NOMO-1 (cell line): ENCODE measurements around the gene ANKMY1.
"Not testable (repeated sequence)": the region's sequence is repeated elsewhere in the genome, so short reads cannot be mapped to it uniquely, and the experiment has no call there.

Experiments
- DNase-seq, 2 experiments: peaks; one replicate each; lab custom pipeline; 2025; ENCODE audit not compliant: unreplicated experiment in 2 of 2; lab: John Stamatoyannopoulos, UW

ANKMY1 gene

GRCh38 chr2:240569998-240570530, 12.3 kb upstream of the ANKMY1 start:
- DNase-seq, result no peak

DNA sequence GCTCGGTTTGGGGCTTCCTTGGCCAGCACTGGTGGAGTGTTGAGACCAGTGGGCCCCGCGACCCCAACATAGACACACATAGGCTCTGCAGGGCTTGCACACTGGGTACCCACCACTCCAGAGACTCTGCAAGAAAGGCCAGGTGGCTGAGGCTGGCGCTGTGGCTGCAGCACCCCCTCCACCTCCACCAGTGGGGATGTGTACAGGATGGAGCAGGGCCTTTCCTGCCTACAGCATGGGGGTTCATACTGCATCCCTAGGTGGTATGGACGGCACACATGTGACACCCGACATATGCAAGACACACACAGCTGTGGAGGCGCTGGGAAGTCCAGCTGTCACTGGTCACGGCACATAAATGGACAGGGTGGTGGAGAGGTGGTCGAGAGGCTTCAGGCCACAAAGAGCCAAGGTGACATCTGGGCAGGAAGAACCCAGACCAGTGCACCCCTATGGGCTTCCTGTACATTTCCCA, 11.8 kb upstream of the ANKMY1 start:
- no peak for DNase-seq

DNA sequence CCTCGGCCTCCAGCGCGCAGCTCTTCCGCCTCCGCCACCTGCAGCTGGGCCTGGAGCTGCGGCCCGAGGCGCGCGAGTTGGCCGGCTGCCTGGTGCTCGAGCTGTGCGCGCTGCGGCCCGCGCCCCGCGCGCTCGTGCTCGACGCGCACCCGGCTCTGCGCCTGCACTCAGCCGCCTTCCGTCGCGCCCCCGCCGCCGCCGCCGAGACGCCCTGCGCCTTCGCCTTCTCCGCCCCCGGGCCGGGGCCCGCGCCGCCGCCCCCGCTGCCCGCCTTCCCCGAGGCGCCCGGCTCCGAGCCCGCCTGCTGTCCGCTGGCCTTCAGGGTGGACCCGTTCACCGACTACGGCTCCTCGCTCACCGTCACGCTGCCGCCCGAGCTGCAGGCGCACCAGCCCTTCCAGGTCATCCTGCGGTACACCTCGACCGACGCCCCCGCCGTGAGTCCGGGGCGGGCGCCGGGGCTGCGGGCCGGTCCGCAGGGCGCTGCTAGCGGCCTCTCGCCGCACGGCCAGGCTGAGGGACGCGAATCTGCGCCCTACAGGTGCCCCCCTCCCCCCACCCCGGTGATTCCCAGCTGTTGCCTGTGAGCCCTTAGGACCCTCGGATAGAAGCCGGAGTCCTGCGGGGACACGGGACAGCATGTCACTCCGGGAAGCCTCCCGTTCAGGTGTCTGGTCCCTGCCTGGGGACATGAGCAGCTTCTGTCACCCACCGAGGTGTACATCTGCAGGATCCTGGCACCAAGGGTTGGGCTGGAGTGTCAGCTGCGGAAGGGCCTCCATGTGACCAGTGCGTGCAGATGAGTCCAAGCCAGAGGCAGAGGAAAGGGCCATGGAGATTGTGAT, 11.1 kb upstream of the ANKMY1 start:
- peak; percentile 34 to 51 for DNase-seq

- DNase-seq, result peak; percentile 34 to 51
These were observed 10.3 kb upstream of the ANKMY1 start, which contains the start of gene RNPEPL1 for GRCh38 chr2:240567872-240568677. RNPEPL1 (plus strand) TSS chr2:240568484; CDS start chr2:240568587, 103 bp downstream.

GRCh38 chr2:240567137-240567871, 9.5 kb upstream of the ANKMY1 start:
- DNase-seq, result peak in 1 of 2 experiments; percentile 12

DNA sequence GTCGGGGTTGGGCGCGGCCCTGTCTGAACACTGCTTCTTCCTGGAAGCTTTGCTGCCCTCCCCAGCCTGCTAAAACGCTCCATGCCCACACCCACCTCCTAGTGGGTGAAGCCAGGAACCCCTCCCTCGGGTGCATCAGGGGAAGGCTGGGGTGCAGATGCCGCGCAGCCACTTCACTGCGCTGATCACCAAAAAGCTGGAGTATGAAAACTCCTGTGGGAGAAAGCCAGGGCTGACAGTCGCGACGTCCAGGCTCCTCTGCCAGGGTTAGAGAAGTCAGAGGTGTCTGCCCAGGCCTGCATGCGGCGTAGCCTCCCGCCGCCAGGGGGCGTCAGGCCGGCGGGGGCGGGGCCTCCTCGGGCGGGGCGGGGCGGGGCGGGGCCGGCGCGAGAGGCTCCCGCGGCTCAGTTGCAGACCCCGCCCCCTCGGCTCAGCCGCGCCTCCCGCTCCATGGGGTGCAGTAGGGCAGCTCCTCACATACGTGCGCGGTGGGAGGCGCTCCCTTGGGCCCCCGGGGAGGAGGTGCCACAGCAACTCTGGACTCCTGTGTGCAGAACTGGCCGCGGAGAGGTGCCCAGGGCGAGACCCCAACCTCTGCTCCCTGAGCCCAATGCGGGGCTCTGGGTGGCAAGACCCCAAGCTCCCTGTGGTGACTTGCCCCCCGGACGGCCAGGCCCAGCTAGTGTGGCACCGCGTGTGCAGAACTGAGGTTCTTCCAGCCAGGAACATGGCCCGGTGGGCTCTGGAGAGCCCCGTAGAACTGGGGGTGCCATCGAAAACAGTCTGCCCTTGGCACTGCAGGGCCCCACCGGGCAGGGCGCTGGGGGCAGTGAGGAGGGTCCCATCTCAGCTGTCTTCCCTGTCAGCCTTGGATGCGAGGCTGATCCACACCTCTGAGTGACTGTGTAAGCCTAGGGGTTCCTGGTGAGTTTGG, 8.7 kb upstream of the ANKMY1 start:
- peak; percentile 94 for DNase-seq

DNA sequence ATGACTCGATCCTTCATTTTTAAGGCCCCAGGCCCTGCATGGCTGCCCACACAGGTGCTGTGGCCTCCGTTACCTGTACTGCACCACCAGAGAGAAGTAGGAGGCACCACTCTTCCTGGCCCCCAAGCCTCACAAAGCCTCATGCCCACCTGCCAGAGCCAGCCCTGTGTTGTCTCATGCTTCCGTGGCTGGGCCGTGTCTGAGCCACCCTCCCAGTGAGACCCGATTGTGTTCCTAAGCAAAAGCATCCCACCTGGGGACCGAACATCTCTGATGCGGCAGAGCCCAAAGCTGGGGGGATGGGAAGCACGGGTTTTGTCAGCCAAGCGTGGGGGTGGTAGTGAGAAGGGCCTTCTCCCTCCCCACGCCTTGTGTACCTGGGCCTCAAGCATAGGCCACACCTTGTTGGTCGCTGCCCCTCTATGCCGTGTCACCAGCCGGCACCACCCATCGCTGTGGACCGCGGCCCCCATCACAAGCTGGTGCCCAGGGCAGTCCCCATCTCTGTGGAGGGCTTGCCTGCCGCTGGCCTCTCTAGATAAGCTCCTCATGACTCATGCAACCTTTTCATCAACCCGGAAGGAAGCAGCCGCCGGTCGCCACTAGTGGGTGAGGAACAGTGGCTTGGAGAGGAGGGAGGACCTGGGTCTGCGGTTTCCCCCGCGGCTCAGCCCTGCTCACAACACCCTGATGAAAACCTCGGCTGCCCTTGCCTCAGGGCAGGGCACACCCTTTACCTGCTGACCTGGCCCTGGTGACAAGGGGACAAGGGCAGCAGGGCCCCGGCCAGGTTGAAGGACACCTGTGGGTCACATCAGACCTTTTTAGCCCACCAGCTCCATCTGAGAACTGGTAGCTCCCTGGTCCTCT, 7.8 kb upstream of the ANKMY1 start:
- DNase-seq, result peak; percentile 93 to 95

- DNase-seq, result no peak
These were observed 7.0 kb upstream of the ANKMY1 start for GRCh38 chr2:240564561-240565332.

DNA sequence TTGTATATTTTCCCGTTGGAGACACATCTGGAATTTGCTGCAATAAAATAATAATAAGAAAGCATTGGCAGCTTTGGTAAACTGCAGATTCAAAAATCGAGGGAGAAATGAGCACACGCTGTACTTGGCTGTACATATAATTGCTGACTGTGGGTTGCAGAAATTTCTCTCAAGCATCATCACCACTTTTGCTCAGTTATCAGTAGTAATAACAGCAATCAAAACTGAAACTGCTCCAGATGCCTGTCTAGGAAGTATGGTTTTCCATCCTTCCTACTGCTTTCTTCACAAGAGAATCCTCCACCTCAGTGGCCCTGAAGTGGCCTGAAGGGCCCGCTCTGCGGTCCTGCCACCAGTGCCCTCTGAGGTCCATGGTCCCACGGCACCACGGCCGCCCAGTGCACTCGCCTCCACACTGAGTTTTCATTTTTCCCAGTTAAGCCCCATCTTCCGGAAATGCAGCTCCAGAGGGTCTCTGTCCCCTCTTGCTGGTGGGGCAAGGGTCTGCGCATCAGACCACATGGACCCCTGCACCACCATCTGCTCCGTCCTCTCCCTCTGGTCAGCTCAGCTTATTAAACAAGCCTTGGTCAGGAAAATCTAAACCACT, 6.3 kb upstream of the ANKMY1 start:
- DNase-seq, result no peak

DNA sequence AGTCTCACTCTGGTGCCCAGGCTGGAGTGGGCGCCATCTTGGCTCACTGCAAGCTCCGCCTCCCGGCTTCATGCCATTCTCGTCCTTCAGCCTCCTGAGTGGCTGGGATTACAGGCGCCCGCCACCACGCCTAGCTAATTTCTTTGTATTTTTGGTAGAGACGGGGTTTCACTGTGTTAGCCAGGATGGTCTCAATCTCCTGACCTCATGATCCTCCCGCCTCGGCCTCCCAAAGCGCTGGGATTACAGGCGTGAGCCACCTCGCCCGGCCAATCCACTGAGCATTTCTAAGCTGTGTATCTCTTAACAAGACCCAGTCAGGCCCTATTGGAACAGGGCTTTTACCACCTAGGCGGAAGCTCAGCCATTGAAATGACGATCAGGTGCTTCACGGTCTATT, 5.4 kb upstream of the ANKMY1 start:
- DNase-seq, result not testable (repeated sequence)

GRCh38 chr2:240561325-240561971, 3.7 kb upstream of the ANKMY1 start:
- peak; percentile 28 to 72 for DNase-seq

DNA sequence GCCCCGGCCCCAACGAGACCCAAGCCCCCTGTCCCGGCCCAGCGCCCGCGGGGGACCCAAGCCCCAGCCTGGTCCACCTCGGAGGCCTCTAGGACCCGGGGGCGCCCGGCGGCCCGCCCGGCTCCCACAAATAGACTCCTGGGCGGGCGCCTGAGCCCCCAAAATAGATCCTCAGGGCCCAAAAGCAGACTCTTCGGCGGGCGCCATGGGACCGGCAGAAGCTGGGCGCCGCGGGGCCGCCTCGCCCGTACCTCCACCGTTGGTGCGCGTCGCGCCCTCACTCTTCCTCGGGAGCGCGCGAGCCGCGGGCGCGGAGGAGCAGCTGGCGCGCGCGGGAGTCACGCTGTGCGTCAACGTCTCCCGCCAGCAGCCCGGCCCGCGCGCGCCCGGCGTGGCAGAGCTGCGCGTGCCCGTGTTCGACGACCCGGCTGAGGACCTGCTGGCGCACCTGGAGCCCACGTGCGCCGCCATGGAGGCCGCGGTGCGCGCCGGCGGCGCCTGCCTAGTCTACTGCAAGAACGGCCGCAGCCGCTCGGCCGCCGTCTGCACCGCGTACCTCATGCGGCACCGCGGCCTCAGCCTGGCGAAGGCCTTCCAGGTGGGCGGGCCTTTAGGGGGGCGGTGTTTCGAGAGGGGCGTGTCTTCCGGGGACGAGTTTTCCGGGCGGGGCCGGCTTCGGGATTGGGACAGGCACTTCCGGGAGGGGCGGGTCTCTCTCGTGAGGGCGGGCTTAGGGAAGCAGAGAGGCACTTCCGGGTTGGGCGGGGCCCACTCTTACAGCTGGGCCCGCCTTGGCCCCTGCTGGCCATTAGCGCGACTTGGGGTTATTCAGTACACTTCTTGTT, 2.9 kb upstream of the ANKMY1 start:
- DNase-seq, result peak; percentile 93 to 99

- DNase-seq, result peak; percentile 74 to 94
These were observed 2.3 kb upstream of the ANKMY1 start, which contains the start of gene DUSP28 for GRCh38 chr2:240560084-240560479. DUSP28 (plus strand) TSS chr2:240560357; CDS start chr2:240560685, 328 bp downstream.

GRCh38 chr2:240559286-240559685, 1.5 kb upstream of the ANKMY1 start:
- DNase-seq, result no peak

DNA sequence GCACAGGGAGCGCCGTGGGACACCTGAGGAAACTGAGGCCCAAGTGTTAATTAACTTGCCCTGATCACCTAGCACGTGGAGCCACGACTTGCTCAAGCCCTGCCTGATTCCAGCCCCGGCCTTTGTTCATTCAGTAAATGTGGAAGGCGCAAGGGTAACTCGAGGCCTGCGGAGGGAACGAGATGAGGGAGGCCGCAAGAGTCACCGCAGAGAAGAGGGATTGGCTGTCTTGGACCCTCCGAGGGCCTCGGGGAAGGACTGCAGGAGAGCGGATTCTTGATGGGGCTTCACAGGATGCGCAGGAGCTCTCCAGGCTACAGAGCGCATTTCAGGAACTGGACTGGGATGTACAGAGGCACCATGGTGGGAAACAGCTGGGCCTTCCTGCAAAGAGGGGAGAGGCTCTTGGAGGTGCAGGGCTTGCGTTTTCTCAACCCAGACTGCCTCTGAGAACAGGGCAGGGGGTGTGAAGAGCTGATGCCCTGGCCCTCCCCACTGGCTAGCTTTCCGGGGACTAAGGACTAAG, 511 bp upstream of the ANKMY1 start:
- no peak for DNase-seq
